NB4 (cell line): Measurements from ENCODE around the gene KRT27.

Experiments
- CTCF ChIP-seq: IDR thresholded peaks from one replicate; pipeline ENCODE4 v1.5.1; 2012; ENCODE audit warnings: low read depth, low read length
- MAX ChIP-seq: IDR thresholded peaks from 2 replicates; pipeline ENCODE4 v1.6.1; 2011; ENCODE audit warnings: low read depth, low read length
- MYC ChIP-seq: IDR thresholded peaks from 2 replicates; pipeline ENCODE4 v1.6.1; 2011; ENCODE audit warnings: low read depth, low read length
- POLR2A ChIP-seq: IDR thresholded peaks from 2 replicates; pipeline ENCODE4 v1.6.1; 2011; ENCODE audit warnings: mild to moderate bottlenecking; ENCODE audit not compliant: insufficient read length; ENCODE audit errors: extremely low read depth

DNA sequence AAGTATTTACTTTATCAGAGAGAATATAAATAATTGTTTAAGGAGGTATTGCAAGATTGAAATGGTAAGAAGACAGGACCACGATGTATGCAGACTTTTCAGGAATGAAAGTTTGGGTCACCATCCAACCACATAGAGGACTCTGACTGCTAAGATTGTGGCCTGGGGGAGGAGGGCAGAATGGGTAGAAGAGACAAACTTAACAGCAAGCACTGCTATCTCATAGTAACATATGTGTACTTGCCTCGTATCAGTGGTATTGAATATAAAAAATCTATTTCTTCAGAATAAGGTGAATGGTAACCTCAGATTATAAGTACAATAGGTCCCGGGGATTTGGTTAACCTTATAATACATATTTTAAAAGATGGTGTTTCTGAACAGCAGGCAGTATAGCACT lies 34.2 kb upstream of the KRT27 start:
- no peak for TF ChIP-seq CTCF
- no peak for TF ChIP-seq POLR2A
- no peak for TF ChIP-seq MAX
- TF ChIP-seq MYC = no peak
